Lung microvascular endothelial cell (primary cell): Measurements from ENCODE around the gene FGF12. TPM values are rescaled to one million over a fixed set of nuclear protein-coding genes. Genes with fewer than 3 reads are reported as not detected.
"Not testable (repeated sequence)": the region's sequence is repeated elsewhere in the genome, so short reads cannot be mapped to it uniquely, and the experiment has no call there.

Experiments
- DNase-seq, 2 donors: peaks; one replicate each; pipeline versions ENCODE4 v3.0.0 to v3.0.0-alpha.2; 2010; ENCODE audit warnings: low read depth in 2 of 2
- total RNA-seq: library from RNA; depleted of rRNA; stranded (reverse); fragments of >200 nt; gene quantifications from 2 replicates; pipeline ENCODE4 v1.2.1, GENCODE V29; 2014

Gene FGF12
- total RNA-seq = 0.87 and 1.6 TPM in 2 replicates

DNA sequence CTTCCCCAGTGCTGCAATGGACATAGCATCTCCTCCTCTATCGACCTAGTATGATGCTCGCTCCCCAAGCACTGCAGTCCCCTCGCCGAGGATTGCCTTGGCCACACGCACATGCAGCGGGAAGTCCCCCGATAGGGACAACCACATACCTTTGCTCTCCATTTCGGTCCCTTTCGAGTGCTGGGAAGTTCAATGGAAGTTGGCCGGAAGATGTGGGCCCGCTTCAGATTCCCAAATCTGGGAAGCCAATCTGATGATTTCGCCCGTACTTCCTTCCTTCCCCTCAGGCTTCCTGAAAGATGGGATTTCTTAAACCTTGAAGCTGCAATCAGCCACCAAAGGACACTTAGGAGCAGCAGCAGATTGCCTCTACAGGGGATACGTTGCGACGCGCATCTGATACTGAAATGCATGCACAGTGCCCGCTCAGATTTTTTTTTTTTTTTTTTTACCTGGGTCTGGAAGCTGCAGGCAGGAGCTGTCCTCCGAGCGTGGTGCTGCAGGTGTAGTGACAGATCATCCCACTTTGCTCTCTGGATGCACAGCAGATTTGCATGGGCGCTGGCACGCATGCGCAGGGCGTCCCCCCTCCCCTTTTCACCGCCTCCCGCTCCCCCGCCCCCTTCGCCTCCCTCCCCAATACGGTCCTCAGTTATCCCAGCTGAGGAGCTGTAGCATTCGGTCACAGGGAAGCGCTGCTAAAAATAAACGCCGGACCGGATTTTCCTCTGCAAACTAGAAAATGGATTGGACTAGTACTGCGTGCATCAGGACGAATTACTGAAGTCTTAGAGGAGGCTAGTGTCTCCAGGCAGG, at the start of gene FGF12:
Gene FGF12, minus strand, starts transcription at position 510 of the 816 bp plus-strand sequence.
- peak; percentile 8 to 23 for DNase-seq

DNA sequence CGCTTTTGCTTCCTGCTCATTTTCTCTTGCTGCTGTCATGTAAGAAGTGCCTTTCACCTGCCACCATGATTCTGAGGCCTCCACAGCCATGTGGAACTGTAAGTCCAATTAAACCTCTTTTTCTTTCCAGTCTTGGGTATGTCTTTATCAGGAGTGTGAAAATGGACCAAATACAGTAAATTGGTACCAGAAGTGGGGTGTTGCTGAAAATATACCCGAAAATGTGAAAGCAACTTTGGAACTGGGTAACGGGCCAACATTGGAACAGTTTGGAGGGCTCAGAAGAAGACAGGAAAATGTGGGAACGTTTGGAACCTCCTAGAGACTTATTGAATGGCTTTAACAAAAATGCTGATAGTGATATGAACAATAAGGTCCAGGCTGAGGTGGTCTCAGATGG, 47.0 kb upstream of the FGF12 start:
- DNase-seq = not testable (repeated sequence)

DNA sequence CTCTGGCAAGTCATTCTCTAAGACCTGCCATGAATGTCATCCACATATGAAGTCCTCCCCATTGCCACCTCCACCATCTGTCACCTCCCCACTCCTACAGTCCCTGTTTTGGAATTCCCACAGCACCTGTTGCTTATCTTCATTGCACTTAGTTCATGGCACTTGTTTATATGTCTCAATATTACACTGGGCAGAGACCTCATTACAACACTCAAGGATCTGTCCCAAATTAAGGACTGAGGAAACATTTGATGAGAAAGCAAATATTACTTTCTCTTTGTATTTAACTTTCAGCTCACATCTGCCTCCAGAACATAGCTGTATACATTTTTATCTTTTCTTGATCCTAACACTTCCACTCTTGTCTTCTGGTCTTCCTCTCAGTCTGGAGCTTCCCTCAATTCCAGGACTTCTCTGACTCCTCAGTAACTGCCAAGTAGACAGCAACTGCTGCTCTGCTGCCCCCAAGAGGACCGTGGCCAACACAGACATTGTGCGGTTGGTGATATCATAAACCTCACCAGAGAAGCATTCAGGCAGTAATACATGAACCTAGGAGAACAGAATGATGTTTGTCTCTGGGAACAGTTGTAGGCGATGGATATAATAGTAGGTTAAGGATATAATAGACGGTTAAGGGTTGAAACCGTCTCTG, 45.0 kb upstream of the FGF12 start:
- DNase-seq = peak; percentile 7 to 55

DNA sequence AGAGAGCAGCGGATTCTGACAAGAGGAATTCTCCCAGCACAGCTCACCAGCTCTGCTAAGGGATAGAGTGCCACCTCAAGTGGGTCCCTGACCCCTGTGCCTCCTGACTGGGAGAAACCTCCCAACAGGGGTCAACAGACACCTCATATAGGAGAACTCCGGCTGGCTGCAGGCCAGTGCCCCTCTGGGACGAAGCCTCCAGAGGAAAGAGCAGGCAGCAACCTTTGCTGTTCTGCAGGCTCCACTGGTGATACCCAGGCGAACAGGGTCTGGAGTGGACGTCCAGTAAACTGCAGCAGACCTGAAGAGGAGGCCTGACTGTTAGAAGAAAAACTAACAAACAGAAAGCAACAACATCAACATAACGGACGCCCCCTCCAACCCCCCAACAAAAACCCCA, 31.3 kb upstream of the FGF12 start:
- DNase-seq = no peak

DNA sequence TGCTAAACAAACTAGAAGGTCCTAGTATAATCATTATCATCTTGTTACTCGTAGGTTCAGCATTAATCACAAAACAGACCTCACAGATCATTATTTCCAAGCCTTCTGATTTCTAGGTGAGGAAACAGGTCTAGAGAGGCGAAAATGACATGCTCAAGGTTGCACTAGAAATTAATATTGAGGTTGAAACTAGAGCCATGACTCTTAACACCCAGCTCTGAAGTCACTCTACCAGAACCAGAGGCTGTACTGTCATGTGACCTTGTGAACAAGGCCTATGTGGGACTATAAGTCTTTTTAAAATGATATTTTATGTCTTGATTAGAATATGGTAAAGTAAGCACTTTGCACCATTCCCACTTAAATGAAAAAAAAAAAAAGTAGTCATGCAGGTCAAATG, 23.8 kb upstream of the FGF12 start:
- no peak for DNase-seq

DNA sequence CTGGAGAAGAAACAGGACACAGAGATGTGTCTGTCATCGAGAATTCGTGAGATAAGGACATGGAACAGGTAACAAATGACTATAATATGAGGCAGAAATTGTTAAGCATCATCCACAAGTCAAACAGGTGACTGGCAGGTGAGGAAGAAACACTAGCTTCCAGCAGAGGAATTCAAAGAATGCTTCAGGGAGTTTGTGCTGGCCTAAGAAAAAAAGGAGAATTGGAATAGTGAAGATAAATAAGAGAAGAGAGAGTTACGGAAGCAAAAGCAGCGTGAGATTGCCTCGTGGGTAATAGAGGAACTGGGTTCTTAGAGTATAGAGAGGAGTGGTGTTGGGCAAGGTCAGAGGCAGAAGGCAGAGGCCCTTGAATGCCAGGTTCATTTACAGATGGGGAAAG, 22.9 kb upstream of the FGF12 start:
- no peak for DNase-seq

DNA sequence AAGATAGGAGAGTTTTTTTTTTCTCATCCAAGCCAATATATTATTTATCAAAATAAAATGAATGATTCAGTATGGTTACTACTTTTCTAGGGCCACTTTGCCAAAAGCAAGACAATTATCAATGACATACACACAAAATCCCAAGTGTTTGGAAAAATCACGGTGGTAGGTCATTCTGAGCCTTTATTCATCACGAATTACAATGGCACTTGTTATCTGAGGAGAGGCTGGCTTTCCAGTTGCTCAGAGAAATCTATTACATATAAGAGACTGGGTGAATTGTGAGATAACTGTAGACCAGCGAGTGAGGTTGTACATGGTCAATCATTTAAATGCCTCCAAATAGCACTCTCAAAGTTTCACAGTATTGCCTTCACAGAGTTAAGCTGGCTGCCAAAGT, 20.4 kb upstream of the FGF12 start:
- no peak for DNase-seq

DNA sequence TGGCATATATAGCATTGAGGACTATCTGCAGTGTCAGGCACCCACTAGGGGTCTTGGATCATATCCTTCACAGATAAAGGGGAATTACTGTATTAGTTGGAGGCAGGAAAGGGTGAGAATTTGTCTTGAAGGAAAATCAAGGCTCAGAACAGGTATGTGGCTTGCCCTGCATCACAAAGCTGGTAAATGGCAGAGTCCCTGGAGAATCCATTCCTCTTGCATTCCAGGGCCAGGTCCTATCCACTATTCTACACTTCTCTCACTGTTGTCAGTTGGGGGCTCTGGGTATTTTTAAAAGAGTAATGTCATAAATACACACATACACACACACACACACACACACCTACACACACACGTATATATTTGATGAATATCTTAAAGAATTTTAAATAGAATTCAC, 19.8 kb upstream of the FGF12 start:
- DNase-seq = no peak

DNA sequence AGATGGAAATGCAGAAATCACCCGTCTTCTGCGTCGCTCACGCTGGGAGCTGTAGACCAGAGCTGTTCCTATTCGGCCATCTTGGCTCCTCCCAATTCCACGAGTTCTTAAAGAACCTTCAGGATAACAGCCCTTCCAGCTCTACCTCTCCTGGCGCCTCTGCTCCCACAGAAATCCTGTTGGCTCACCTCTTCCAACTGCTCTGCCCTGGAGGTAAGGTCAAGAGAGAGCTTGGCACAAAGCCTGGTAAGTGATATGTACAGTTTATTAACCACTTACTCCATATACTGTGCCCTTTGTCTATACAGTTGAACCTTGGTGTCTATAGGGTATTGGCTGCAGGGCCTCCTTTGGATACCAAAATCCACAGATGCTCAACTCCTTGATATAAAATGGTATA, 17.8 kb upstream of the FGF12 start:
- no peak for DNase-seq

DNA sequence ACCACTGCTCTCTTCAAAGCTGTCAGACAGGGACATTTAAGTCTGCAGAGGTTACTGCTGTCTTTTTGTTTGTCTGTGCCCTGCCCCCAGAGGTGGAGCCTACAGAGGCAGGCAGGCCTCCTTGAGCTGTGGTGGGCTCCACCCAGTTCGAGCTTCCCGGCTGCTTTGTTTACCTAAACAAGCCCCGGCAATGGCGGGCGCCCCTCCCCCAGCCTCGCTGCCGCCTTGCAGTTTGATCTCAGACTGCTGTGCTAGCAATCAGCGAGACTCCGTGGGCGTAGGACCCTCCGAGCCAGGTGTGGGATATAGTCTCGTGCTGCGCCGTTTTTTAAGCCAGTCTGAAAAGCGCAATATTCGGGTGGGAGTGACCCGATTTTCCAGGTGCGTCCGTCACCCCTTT, 17.3 kb upstream of the FGF12 start:
- DNase-seq = not testable (repeated sequence)

DNA sequence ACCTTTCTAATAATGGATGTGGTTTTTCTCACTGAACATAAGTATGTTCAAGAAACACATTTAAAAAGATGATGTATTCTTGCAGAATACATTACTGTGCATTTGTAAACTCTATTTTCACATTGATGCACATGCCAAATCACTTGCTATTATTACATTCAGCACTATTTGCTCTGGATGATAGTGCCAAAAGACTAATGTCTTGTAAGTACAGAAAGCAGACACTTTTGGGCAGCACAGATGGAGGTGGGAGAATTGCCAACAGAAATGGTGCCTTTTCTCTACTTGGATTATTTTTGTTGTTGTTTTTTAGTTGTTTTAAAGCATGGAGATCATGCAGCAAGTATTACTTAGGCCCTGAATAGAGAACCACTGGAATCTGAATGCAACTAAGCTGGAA, 10.2 kb upstream of the FGF12 start:
- no peak for DNase-seq

DNA sequence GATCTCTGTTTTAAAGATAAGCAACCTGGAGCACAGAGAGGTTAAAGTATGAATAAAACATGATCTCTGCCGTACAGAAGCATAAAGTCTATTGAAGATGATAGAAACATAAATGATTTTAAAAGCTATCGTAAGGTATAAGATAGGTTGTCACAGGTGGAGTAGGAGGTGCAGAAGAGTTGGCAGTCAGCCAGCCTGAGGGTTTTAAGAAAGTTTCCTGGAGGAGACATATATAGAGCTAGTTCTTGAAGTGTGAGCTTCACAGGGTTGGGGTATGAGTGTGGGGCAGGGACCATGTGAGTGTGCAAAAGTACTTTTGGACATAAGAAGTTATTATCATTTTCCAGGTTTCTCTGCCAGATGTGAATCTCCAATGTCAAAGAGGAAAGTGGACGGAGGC, 3.9 kb upstream of the FGF12 start:
- no peak for DNase-seq

DNA sequence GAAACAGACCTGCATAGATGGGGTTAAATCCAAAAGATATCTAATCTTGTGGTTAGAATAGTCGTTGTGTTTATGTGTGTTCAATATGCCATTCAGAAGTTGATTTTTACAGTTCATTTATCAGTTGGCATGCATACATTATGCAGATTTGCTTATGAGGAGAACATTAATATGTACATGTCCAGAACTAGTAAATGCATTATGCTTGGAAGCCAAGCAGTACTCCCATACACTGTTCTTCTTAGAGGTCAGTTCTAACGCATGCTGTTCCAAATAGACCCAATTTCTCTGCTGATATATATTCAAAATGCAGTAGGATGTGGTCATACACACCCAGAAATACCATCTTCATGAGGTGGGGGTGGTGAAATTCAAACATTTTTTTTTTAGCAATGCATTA, 956 bp downstream of the FGF12 start:
- no peak for DNase-seq

DNA sequence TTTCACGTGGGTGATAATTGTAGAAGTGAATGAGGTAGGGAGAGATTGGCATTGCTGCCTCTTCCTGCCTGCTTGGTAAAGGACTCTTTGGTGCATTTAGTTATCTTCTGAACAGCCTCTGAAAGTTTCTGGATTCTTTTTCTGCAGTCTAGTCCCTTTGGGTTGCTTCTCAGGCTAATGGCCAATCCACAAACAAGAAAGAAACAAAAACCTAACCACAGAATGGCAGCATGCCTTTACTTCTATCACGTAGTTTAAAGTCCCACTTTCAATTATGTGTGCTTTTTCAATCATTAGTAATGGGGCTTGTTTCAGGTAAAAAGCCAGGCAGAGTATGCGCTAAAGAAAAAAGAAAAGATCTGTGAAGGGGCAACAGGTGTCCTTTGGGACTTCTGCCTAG, 7.4 kb downstream of the FGF12 start:
- DNase-seq = no peak

DNA sequence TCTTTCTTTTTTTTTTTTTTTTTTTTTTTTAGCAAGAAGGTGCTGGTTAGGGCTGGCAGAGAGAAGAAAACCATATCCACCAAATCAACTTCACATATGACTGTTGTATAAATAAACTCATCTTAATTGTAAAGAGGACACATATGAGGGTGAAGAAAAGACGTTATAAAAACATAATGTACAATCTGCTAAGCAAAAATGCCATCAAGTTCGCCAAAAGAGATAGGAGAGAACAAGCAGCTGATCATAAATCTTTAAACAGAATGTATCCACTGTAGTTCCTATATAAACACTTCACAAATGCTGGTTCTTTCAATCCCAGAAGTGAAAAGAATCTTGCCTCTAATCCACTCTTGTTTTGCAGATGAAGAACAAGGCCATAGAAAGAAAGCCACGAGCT, 9.2 kb downstream of the FGF12 start:
- DNase-seq = no peak

DNA sequence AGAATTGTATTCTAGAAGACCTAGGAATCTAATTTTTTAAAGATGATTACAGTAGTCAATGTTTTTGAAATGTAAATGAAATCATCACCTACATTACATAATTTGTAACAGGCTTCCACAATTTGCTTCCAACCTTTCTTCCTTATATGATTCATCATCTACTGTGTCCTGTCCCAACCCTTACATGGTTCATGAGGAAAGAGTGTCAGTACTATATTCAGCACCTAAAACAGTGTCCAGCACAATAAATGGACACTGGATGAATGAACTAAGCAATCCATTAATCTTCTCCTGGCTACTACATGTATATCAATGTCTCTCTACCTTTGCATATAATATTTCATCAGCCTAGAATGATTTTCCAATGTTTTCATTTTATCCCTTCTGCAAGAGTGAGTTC, 12.2 kb downstream of the FGF12 start:
- DNase-seq = no peak

DNA sequence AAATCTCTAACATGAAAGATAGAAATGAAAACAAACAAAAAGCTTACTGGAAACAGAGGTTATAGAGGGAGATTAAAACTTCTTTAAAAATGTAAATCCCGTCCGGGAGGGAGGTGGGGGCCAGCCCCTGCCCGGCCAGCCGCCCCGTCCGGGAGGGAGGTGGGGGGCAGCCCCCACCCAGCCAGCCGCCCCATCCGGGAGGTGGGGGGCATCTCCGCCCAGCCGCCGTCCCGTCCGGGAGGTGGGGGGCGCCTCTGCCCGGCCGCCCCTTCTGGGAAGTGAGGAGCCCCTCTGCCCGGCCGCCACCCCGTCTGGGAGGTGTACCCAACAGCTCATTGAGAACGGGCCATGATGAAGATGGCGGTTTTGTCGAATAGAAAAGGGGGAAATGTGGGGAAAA, 16.2 kb downstream of the FGF12 start:
- not testable (repeated sequence) for DNase-seq

DNA sequence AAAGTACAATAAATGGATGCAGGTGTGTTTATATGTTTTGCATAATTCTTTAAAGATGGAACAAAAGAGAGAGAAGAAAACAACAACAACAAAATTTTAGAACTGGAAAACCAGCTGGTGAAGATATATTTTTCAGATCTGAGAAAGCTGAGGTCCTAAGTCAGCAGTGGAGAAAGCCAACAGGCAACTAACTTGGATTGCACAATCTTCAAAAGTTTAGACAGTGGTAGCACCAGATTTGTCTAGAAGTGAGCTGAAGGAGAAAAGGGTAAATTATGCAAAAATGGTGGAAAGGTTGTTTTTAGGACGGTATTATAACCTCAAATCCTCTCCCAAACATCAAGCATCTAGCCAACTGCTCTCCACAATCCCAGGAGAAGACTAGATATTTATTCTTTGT, 17.0 kb downstream of the FGF12 start:
- DNase-seq = no peak

DNA sequence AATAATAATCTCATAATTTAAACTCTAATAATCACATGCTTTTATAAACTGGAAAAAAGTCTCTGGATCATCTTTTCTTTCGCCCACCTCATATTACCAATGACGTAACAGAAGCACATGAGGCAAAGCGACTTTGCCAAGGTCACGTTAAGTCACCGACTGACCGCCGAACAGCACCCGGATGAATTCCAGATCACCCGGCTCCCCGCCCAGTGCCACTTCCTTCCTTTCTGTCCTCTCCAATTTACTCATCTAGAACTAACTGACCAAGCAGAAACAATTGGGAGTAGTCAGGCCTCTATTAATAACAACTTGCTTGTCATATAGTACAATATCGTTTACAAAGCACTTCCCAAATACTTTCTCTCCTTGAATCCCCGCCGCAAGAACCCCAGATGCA, 21.1 kb downstream of the FGF12 start:
- peak; percentile 47 to 76 for DNase-seq

DNA sequence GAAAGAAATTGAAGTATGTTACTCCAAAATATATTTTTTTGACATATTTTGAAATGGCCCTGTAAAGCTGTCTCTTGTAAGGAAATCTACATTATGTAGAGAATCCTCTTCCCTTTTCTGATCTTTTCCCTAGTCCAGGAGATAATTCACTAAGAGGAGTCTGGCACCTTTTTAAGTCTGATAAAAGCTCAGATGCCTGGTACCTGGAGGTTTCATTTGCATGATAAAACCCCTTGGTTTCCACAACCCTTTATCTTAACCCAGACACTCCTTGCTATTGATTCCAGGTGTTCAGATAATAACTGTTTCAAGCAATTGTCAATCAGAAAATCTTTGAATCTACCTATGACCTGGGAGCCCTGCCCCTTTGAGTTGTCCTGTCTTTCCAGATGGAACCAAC, 26.5 kb downstream of the FGF12 start:
- no peak for DNase-seq

DNA sequence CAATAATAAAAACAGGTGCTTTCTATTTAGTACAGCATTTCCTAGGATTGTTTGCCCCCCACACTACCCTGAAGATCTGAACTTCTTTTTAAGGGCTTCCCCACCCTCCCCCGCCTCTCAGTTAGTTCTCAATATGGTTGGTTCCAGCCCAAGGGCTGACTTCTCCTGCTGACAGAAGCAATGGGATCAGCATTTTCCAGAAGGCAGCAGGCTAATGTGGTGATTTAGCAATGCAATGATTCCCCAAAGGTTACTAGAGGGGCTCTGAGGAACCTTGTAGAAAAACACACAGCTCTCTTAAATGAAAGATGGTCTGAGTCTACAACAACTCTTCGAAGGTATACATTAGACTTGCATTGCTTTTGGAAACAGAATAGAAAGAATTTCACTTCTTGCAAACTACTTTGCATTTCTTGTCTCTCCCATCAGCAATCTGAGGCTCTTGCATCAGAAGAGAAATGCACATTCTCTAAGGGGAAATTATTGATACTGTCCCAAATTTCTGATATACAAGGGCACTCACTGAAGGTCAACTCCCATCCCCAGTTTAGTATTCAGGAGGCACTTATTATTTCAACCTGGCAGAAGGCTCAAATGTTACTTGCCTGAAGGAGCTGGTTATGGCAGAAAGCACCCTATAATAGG, 30.3 kb downstream of the FGF12 start:
- no peak for DNase-seq

DNA sequence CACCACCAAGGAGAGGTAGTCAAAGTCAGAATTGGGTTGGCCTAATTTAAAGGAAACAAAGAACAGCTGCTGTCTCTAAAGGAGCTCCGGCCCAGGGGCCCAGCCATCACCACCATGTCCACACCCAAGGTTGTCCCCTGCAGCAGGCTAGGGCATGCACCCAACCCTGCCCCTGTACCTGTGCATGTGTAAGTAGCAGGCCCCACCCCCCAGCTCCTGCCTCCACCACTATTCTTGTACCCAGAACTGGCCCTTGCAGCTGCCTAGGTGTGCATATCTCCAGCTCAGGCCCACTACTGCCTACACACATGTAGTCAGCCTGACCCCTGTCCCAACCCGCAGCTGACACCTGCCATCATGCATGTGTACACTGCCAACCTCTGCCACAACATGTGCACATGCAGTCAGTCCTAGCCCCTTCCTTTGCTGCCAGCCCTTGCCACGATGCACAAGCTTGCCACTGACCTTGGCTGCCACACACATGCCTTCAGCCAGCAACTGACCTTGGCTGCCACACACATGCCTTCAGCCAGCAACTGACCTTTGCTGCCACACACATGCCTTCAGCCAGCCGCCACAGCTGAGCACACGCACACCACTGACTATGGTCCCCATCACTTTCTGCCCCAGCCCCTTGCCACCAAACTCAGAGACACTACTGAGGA, 39.7 kb downstream of the FGF12 start:
- no peak for DNase-seq
